Astrocyte (in vitro differentiated cells and primary cell): ENCODE measurements around the gene SRPK1. TPM values are rescaled to one million over a fixed set of nuclear protein-coding genes. Genes with fewer than 3 reads are reported as not detected.

ENCODE experiments used
- DNase-seq: peaks from one replicate; pipeline ENCODE4 v3.0.0-alpha.2; 2010; ENCODE audit warnings: low read depth
- FAIRE-seq: peaks from 2 replicates; lab custom pipeline; 2011; peaks lifted over from hg19 to GRCh38; lab: Jason Lieb, UNC
- H2AFZ ChIP-seq: 2 replicates; pipeline ENCODE4 v1.6.0; 2012; ENCODE audit warnings: low read depth, low read length, inconsistent platforms
- H3K27ac ChIP-seq: 2 replicates; pipeline ENCODE4 v1.5.1; 2011; ENCODE audit warnings: low read depth, low read length, inconsistent platforms
- H3K27me3 ChIP-seq: 2 replicates; pipeline ENCODE4 v1.6.0; 2011; ENCODE audit warnings: low read length, inconsistent platforms; ENCODE audit not compliant: insufficient read depth
- H3K36me3 ChIP-seq: 2 replicates; pipeline ENCODE4 v1.5.1; 2011; ENCODE audit warnings: low read length, inconsistent platforms; ENCODE audit not compliant: insufficient read depth
- H3K4me1 ChIP-seq: 2 replicates; pipeline ENCODE4 v1.5.1; 2011; ENCODE audit warnings: low read length, inconsistent platforms; ENCODE audit not compliant: insufficient read depth
- H3K4me2 ChIP-seq: 2 replicates; pipeline ENCODE4 v1.6.0; 2012; ENCODE audit warnings: low read length, inconsistent platforms
- H3K4me3 ChIP-seq: 2 replicates; pipeline ENCODE4 v1.5.1; 2011; ENCODE audit warnings: low read depth, mild to moderate bottlenecking, low read length, inconsistent platforms; ENCODE audit not compliant: insufficient read depth
- H3K79me2 ChIP-seq: 2 replicates; pipeline ENCODE4 v1.6.0; 2012; ENCODE audit warnings: mild to moderate bottlenecking, low read length, inconsistent platforms; ENCODE audit not compliant: insufficient read depth
- H3K9ac ChIP-seq: 2 replicates; pipeline ENCODE4 v1.6.0; 2012; ENCODE audit warnings: mild to moderate bottlenecking, low read length, inconsistent platforms
- H3K9me3 ChIP-seq: 2 replicates; pipeline ENCODE4 v1.5.1; 2012; ENCODE audit warnings: low read depth, mild to moderate bottlenecking, low read length, inconsistent platforms; ENCODE audit not compliant: insufficient read depth
- H4K20me1 ChIP-seq: 2 replicates; pipeline ENCODE4 v1.6.0; 2012; ENCODE audit warnings: low read length, inconsistent platforms; ENCODE audit not compliant: insufficient read depth
- H3K27ac Mint-ChIP-seq: one replicate; pipeline ENCODE4 v1.8.0; 2021; ENCODE audit warnings: mild to moderate bottlenecking, mixed read lengths; ENCODE audit not compliant: unreplicated experiment
- H3K27me3 Mint-ChIP-seq: one replicate; pipeline ENCODE4 v1.8.0; 2021; ENCODE audit warnings: low read depth, mixed read lengths; ENCODE audit not compliant: unreplicated experiment
- H3K36me3 Mint-ChIP-seq: one replicate; pipeline ENCODE4 v1.8.0; 2021; ENCODE audit warnings: low read depth, mixed read lengths; ENCODE audit not compliant: unreplicated experiment
- H3K4me1 Mint-ChIP-seq: one replicate; pipeline ENCODE4 v1.8.0; 2021; ENCODE audit warnings: low read depth, mixed read lengths; ENCODE audit not compliant: unreplicated experiment
- H3K4me3 Mint-ChIP-seq: one replicate; pipeline ENCODE4 v1.8.0; 2021; ENCODE audit warnings: mild to moderate bottlenecking, moderate library complexity, mixed read lengths; ENCODE audit not compliant: unreplicated experiment
- H3K9me3 Mint-ChIP-seq: one replicate; pipeline ENCODE4 v1.8.0; 2021; ENCODE audit warnings: mild to moderate bottlenecking, mixed read lengths; ENCODE audit not compliant: unreplicated experiment
- EZH2 ChIP-seq: IDR thresholded peaks from 2 replicates; pipeline ENCODE4 v1.6.1; 2012; ENCODE audit warnings: mild to moderate bottlenecking, low read length, inconsistent platforms; ENCODE audit not compliant: insufficient read depth
- total RNA-seq: library from RNA; stranded (reverse); gene quantifications from 2 replicates; pipeline ENCODE4 v1.2.1, GENCODE V29; 2021
- TF ChIP-seq, protein P1 (sequence below): IDR thresholded peaks from 2 replicates; pipeline ENCODE4 v1.5.1; 2011; ENCODE audit warnings: low read depth, mild to moderate bottlenecking, inconsistent platforms, low read length, moderate library complexity; ENCODE audit not compliant: insufficient read depth

SRPK1 gene
- total RNA-seq, 1 donor from 2014 or later = 58.6 TPM

DNA sequence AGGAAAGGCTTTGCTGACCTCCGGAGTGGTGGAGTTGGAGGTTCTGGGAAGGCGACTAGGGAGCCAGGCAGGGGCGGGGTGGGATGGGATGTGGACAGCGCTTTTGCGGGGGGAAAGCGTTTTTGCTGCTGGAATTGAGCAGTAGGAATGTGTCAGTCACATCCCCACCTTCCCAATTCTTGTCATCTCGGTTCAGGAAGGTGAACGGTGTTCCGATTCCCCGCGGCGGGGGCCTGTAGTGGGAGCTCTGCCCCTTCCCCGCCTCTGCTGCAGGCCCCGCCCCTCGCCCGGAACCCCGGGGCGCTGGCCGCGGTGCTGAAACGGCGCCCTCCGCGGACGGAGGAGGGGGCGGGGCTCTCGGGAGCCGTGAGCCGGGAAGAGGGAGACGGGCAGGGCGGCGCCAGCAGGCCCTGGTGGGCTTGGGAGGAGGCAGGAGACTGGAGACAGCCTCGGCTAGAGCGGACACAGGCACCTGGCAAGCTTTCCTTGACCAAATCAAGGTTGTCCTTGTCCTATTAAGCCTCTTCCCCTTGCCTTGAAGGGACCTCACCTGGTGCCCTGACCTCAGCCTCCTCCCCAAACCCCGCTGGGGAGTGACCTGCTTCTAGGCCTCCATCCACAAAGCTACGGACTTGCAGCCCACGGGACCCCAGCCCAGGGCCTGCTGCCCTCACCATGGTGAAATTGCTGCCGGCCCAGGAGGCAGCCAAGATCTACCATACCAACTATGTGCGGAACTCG is 115.7 kb downstream of the SRPK1 start, which contains the start of gene LHFPL5:
Gene LHFPL5 (plus strand): TSS at position 357 of the 741 bp plus-strand sequence. CDS start 319 bp downstream, at position 676.
- Mint-ChIP-seq H3K27ac (no peak within 1 kb of the TSS), H3K4me3 (peak within 1 kb of the TSS; percentile 76), H3K27me3 (peaks cover 26% of the 10 kb centered on the region), H3K36me3 (peaks cover 1% of the 10 kb centered on the region), H3K4me1 (no peaks in the 10 kb centered on the region), H3K9me3 (no peaks in the 10 kb centered on the region)
- peaks cover 3% of the 10 kb centered on the region for H3K27me3 ChIP-seq
- H3K36me3 ChIP-seq = no peaks in the 10 kb centered on the region
- DNase-seq = no peak
- peak within 1 kb of the TSS; percentile 84 for H3K4me2 ChIP-seq
- peak within 1 kb of the TSS; percentile 49 for H3K4me3 ChIP-seq
- FAIRE-seq = no peak
- H3K27ac ChIP-seq = no peak within 1 kb of the TSS
- TF ChIP-seq EZH2 = no peak
- TF ChIP-seq, protein P1, sequence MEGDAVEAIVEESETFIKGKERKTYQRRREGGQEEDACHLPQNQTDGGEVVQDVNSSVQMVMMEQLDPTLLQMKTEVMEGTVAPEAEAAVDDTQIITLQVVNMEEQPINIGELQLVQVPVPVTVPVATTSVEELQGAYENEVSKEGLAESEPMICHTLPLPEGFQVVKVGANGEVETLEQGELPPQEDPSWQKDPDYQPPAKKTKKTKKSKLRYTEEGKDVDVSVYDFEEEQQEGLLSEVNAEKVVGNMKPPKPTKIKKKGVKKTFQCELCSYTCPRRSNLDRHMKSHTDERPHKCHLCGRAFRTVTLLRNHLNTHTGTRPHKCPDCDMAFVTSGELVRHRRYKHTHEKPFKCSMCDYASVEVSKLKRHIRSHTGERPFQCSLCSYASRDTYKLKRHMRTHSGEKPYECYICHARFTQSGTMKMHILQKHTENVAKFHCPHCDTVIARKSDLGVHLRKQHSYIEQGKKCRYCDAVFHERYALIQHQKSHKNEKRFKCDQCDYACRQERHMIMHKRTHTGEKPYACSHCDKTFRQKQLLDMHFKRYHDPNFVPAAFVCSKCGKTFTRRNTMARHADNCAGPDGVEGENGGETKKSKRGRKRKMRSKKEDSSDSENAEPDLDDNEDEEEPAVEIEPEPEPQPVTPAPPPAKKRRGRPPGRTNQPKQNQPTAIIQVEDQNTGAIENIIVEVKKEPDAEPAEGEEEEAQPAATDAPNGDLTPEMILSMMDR = no peak
- H3K9me3 ChIP-seq = no peaks in the 10 kb centered on the region
- no peaks in the 10 kb centered on the region for H4K20me1 ChIP-seq
- peaks cover 4% of the 10 kb centered on the region for H3K4me1 ChIP-seq
- no peak within 1 kb of the TSS for H3K9ac ChIP-seq
- peak within 1 kb of the TSS; percentile 81 for H2AFZ ChIP-seq
- H3K79me2 ChIP-seq = no peaks in the 10 kb centered on the region

DNA sequence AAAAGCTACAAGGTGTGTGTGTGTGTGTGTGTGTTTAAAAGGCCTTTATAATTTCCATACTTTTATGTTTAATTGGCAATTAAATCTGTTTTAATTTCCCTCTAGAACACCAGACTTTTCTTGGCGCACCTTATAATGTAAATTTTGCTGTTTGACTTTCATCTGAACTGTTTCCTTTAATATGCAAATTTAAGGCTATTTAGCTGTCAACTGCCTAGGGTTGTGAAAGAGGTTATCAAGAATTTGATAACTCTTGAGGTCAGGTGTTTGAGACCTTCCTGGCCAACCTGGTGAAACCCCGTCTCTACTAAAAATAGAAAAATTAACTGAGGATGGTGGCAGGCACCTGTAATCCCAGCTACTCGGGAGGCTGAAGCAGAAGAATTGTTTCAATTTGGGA is 119.8 kb downstream of the SRPK1 start:
- peaks cover 27% of the 10 kb centered on the region for H3K27me3 Mint-ChIP-seq
- no peaks in the 10 kb centered on the region for H3K9me3 Mint-ChIP-seq
- H3K4me3 Mint-ChIP-seq = no peak overlapping the region
- H3K27ac Mint-ChIP-seq = no peak overlapping the region
- Histone ChIP-seq H3K9ac (no peak overlapping the region), H4K20me1 (no peaks in the 10 kb centered on the region), H3K4me3 (no peak overlapping the region), H3K79me2 (no peaks in the 10 kb centered on the region), H3K4me2 (no peak overlapping the region), H3K9me3 (no peaks in the 10 kb centered on the region), H2AFZ (no peak overlapping the region), H3K4me1 (peaks cover 4% of the 10 kb centered on the region), H3K36me3 (no peaks in the 10 kb centered on the region), H3K27ac (no peak overlapping the region), H3K27me3 (no peaks in the 10 kb centered on the region)
- no peak for DNase-seq
- no peak for TF ChIP-seq EZH2
- TF ChIP-seq, protein P1 = no peak
- FAIRE-seq = no peak
- H3K36me3 Mint-ChIP-seq = peaks cover 1% of the 10 kb centered on the region
- no peaks in the 10 kb centered on the region for H3K4me1 Mint-ChIP-seq

DNA sequence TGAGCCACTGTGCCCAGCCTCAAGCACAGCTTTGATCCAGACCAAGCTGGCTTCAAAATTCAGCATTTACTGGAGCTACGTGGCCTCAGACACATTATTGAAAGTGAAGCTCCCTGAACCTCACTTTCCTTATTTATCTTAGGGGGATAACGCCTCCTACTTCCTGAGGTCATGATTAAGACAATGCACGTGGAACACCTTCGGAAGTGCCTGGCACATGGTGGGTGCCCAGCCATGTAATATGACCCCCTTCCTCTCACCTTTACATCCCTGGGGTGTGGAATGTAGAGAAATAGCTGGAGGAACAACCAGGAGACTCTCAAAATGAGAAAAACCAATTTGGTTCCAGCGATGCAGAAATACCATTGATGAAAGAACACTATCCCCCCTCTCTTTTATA is 122.2 kb downstream of the SRPK1 start:
- Histone ChIP-seq H3K9me3 (no peaks in the 10 kb centered on the region), H3K4me3 (no peak overlapping the region), H4K20me1 (no peaks in the 10 kb centered on the region), H3K9ac (no peak overlapping the region), H3K4me1 (no peaks in the 10 kb centered on the region), H3K36me3 (no peaks in the 10 kb centered on the region), H3K27ac (no peak overlapping the region), H2AFZ (no peak overlapping the region), H3K27me3 (no peaks in the 10 kb centered on the region), H3K4me2 (no peak overlapping the region), H3K79me2 (no peaks in the 10 kb centered on the region)
- TF ChIP-seq EZH2 = no peak
- TF ChIP-seq, protein P1 = no peak
- Mint-ChIP-seq H3K36me3 (peaks cover 3% of the 10 kb centered on the region), H3K9me3 (no peaks in the 10 kb centered on the region), H3K27ac (no peak overlapping the region), H3K4me3 (no peak overlapping the region), H3K4me1 (no peaks in the 10 kb centered on the region), H3K27me3 (peaks cover 45% of the 10 kb centered on the region)
- no peak for FAIRE-seq
- DNase-seq = no peak
